Endodermal cell (in vitro differentiated cells): ENCODE data around the gene C11orf21. TPM values are rescaled to one million over a fixed set of nuclear protein-coding genes. Genes with fewer than 3 reads are reported as not detected.

Source experiments
- DNase-seq: peaks from one replicate; pipeline ENCODE4 v3.0.0-alpha.2; 2017
- H3K27ac ChIP-seq: 2 replicates; pipeline ENCODE4 v1.5.1; 2013; ENCODE audit warnings: mild to moderate bottlenecking, low read depth, low read length, moderate library complexity
- H3K27me3 ChIP-seq: 2 replicates; pipeline ENCODE4 v1.6.1; 2013; ENCODE audit warnings: mild to moderate bottlenecking, low read length, moderate library complexity; ENCODE audit not compliant: insufficient read depth, control insufficient read depth, poor library complexity, severe bottlenecking
- H3K36me3 ChIP-seq: 2 replicates; pipeline ENCODE4 v1.7.0; 2013; ENCODE audit warnings: mild to moderate bottlenecking, low read length, moderate library complexity; ENCODE audit not compliant: control insufficient read depth, insufficient read depth
- H3K4me1 ChIP-seq: one replicate; pipeline ENCODE4 v1.7.0; 2013; ENCODE audit warnings: low read length; ENCODE audit not compliant: control insufficient read depth, insufficient read depth
- H3K4me3 ChIP-seq: 2 replicates; pipeline ENCODE4 v1.5.1; 2013; ENCODE audit warnings: mild to moderate bottlenecking, low read length, moderate library complexity
- H3K9ac ChIP-seq: 2 replicates; pipeline ENCODE4 v1.6.1; 2013; ENCODE audit warnings: mild to moderate bottlenecking, low read length, moderate library complexity; ENCODE audit not compliant: poor library complexity, severe bottlenecking; ENCODE audit errors: extremely low read depth
- H3K9me3 ChIP-seq: 2 replicates; pipeline ENCODE4 v1.6.1; 2013; ENCODE audit warnings: mild to moderate bottlenecking, low read length, moderate library complexity; ENCODE audit not compliant: control insufficient read depth
- H3K27ac Mint-ChIP-seq: 2 replicates; pipeline ENCODE4 v1.8.0; 2020; ENCODE audit warnings: mixed read lengths
- H3K27me3 Mint-ChIP-seq: 2 replicates; pipeline ENCODE4 v1.8.0; 2021; ENCODE audit warnings: mild to moderate bottlenecking, mixed read lengths; ENCODE audit not compliant: insufficient read depth
- H3K36me3 Mint-ChIP-seq: 2 replicates; pipeline ENCODE4 v1.8.0; 2020; ENCODE audit warnings: low read depth, mixed read lengths
- H3K4me1 Mint-ChIP-seq: 2 replicates; pipeline ENCODE4 v1.8.0; 2020; ENCODE audit warnings: mixed read lengths
- H3K4me3 Mint-ChIP-seq: 2 replicates; pipeline ENCODE4 v1.8.0; 2020; ENCODE audit warnings: mild to moderate bottlenecking, moderate library complexity, mixed read lengths
- H3K9me3 Mint-ChIP-seq: 2 replicates; pipeline ENCODE4 v1.8.0; 2020; ENCODE audit warnings: mild to moderate bottlenecking, mixed read lengths
- CTCF ChIP-seq: fragments of 200-600 bp; sonication (generic); conservative IDR thresholded peaks from 2 replicates; pipeline ENCODE4 v1.5.0; 2021; ENCODE audit warnings: antibody characterized with exemption, mild to moderate bottlenecking
- WGBS, 2 experiments: methylation state at CpG; one replicate each; pipeline versions ENCODE4 v1.1.5 to v1.1.7; 2013; ENCODE audit warnings: missing lambda C conversion rate in 2 of 2, mixed read lengths in 1 of 2; ENCODE audit not compliant: insufficient coverage in 1 of 2, insufficient read length in 1 of 2; 5-methylcytosine and 5-hydroxymethylcytosine counted together
- total RNA-seq, 2 donors: library from RNA; stranded (reverse); fragmentation: NEBNext Ultra II Directional in 1 of 2; extraction: Animal tissue kit (Norgen Biotek cat#: 25700) in 1 of 2; gene quantifications; 2 replicates in 1 of 2; 3 replicates in 1 of 2; pipeline ENCODE4 v1.2.1, GENCODE V29; 2021

C11orf21 gene
- total RNA-seq, 2 donors from 2014 or later = 0.20 TPM; not detected in 1

DNA sequence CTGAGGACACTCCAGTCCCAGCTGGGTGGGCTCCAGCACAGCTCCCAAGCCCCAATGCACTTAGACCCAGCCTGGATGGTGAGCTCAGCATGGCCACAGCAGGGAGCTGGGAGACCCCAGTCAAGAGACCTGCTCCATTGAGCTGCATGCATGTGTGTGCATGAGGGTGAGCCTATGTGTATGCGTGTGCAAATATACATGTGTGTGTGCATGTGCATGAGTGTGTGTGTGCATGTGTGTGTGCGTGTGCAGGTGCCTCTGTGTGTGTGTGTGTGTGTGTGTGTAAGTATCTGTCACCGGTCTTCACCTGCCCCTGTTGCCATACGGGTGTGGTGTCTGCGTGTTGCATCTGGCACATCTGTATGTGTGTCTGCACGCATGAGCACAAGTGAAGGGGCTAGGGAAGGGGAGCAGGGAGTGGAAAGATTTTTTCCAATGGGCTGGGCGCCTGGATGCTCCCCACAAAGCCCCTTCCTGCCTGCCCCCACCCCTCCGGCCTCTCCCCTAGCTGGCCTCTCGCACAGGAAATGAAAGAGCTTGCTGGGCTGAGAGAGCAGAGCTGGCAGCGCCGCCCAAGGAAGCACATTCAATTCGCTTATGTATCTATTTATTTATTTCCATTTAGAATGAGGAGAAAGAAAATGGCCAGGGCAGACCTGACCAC is 4.2 kb upstream of the C11orf21 start:
- Histone ChIP-seq H3K4me3 (no peak overlapping the region), H3K36me3 (no peaks in the 10 kb centered on the region), H3K27ac (no peak overlapping the region), H3K9me3 (no peaks in the 10 kb centered on the region), H3K9ac (no peak overlapping the region), H3K4me1 (no peaks in the 10 kb centered on the region), H3K27me3 (no peaks in the 10 kb centered on the region)
- no peaks in the 10 kb centered on the region for H3K36me3 Mint-ChIP-seq
- no peaks in the 10 kb centered on the region for H3K9me3 Mint-ChIP-seq
- DNase-seq = peak; percentile 40
- H3K27me3 Mint-ChIP-seq = no peaks in the 10 kb centered on the region
- no peak for TF ChIP-seq CTCF
- 84 to 98% methylated on average over 7 to 11 of the region's 12 CpGs for WGBS, 2 experiments
- H3K4me1 Mint-ChIP-seq = no peaks in the 10 kb centered on the region
- H3K27ac Mint-ChIP-seq = no peak overlapping the region
- H3K4me3 Mint-ChIP-seq = no peak overlapping the region

DNA sequence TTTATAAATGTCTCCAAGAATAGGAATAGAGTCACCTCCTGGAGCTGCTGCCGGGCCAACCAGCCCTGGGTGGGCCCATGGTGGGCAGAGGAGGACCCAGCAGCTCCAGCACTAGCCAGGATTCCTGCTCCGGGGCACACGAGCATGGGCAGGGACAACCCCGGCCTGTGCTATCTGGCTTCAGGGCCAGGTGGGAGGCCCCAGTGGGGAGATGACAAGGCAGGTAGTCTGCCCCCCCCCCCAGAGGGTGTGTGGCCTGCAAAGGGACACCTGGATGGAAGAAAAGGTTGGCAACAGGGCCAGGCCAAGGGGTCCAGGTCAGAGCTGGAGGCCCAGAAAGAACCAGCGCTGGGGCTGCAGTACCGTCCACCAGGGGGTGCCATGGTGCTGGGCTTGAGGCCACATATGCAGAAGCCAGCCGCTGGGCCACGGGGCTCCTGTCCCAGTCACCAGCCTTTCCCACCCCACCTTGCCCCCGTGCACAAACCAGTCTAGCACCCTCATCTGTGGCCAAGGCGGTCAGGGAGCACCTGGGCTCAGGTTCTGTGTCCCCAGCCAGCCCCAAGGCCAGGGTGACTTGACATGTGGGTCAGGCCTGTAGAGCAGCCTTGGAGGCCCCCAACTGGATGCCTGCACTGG is 3.5 kb upstream of the C11orf21 start:
- Histone ChIP-seq H3K4me1 (no peaks in the 10 kb centered on the region), H3K27ac (no peak overlapping the region), H3K9me3 (no peaks in the 10 kb centered on the region), H3K27me3 (no peaks in the 10 kb centered on the region), H3K9ac (no peak overlapping the region), H3K4me3 (no peak overlapping the region), H3K36me3 (no peaks in the 10 kb centered on the region)
- TF ChIP-seq CTCF = peak; percentile 93
- Mint-ChIP-seq H3K27me3 (no peaks in the 10 kb centered on the region), H3K4me3 (no peak overlapping the region), H3K9me3 (no peaks in the 10 kb centered on the region), H3K27ac (no peak overlapping the region), H3K36me3 (no peaks in the 10 kb centered on the region), H3K4me1 (no peaks in the 10 kb centered on the region)
- DNase-seq = peak; percentile 97
- 10 to 42% methylated on average over 6 to 10 of the region's 10 CpGs for WGBS, 2 experiments

DNA sequence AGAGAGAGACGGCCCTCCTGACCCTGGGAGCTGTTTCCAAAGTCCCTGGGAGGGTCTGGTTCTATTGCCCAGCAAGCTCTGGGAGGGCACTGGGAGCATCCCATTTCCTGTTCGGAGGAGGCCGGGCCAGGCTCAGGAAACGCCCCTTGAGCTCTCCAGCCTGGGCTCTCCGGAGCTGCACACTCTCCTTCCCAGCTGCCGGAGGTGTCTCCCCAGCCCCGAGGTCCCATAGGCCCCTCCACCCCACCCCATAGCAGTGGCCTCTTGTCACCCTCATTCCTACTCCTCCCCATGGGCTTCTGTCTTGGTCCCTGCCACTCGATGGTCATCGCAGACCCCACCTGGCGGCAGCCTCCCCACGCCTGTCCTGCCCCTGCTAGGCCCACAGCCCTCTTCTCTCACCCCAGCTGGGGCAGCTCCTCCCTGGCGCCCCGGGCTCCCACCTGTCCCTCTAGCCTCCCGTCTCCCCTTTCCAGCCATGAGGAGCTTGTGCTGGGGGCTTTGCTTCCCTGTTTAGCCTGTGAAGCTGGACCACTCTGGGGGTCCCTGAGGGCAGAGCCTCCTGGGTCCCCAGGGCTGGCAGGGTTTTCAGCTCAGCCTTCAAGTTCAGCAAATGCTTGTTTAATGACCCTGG is 2.9 kb upstream of the C11orf21 start:
- H3K4me3 ChIP-seq = no peak overlapping the region
- H3K36me3 Mint-ChIP-seq = no peaks in the 10 kb centered on the region
- no peaks in the 10 kb centered on the region for H3K9me3 ChIP-seq
- peak; percentile 60 for DNase-seq
- no peaks in the 10 kb centered on the region for H3K4me1 Mint-ChIP-seq
- H3K27ac ChIP-seq = no peak overlapping the region
- no peak overlapping the region for H3K27ac Mint-ChIP-seq
- no peaks in the 10 kb centered on the region for H3K9me3 Mint-ChIP-seq
- H3K36me3 ChIP-seq = no peaks in the 10 kb centered on the region
- no peak overlapping the region for H3K9ac ChIP-seq
- 80 to 93% methylated on average over 6 to 14 of the region's 14 CpGs for WGBS, 2 experiments
- H3K4me3 Mint-ChIP-seq = no peak overlapping the region
- H3K27me3 ChIP-seq = no peaks in the 10 kb centered on the region
- no peaks in the 10 kb centered on the region for H3K4me1 ChIP-seq
- TF ChIP-seq CTCF = no peak
- no peaks in the 10 kb centered on the region for H3K27me3 Mint-ChIP-seq
